Mesenchymal stem cell (in vitro differentiated cells and primary cell): ENCODE data around the gene GRIFIN.

Source experiments
- DNase-seq: peaks from one replicate; pipeline ENCODE4 v3.0.0-alpha.2; 2013
- H2AFZ ChIP-seq: one replicate; pipeline ENCODE4 v1.6.1; 2013; ENCODE audit warnings: low read depth, mild to moderate bottlenecking, control low read depth, inconsistent platforms, low read length, moderate library complexity
- H2AK5ac ChIP-seq: 2 replicates; pipeline ENCODE4 v1.6.1; 2013; ENCODE audit warnings: low read length, moderate library complexity, mild to moderate bottlenecking, inconsistent platforms; ENCODE audit not compliant: severe bottlenecking
- H2BK120ac ChIP-seq: one replicate; pipeline ENCODE4 v1.6.1; 2013; ENCODE audit warnings: low read depth, mild to moderate bottlenecking, inconsistent platforms, low read length, moderate library complexity
- H2BK12ac ChIP-seq, 2 experiments: one replicate each; pipeline ENCODE4 v1.6.1; 2013; ENCODE audit warnings: inconsistent platforms in 2 of 2, low read length in 2 of 2, mild to moderate bottlenecking in 2 of 2, moderate library complexity in 2 of 2, control low read depth in 1 of 2
- H2BK15ac ChIP-seq: one replicate; pipeline ENCODE4 v1.6.1; 2013; ENCODE audit warnings: mild to moderate bottlenecking, low read depth, inconsistent platforms; ENCODE audit not compliant: poor library complexity, severe bottlenecking
- H2BK5ac ChIP-seq: 2 replicates; pipeline ENCODE4 v1.6.1; 2013; ENCODE audit warnings: low read depth, mild to moderate bottlenecking, low read length, control low read depth, inconsistent platforms; ENCODE audit not compliant: poor library complexity, severe bottlenecking
- H3K14ac ChIP-seq, 2 experiments: one replicate each; pipeline ENCODE4 v1.6.1; 2013; ENCODE audit warnings: inconsistent platforms in 2 of 2, low read length in 2 of 2, control low read depth in 1 of 2, mild to moderate bottlenecking in 1 of 2, moderate library complexity in 1 of 2
- H3K18ac ChIP-seq, 2 experiments: one replicate each; pipeline ENCODE4 v1.6.1; 2013; ENCODE audit warnings: inconsistent platforms in 2 of 2, low read length in 2 of 2, control low read depth in 1 of 2, low read depth in 1 of 2, mild to moderate bottlenecking in 1 of 2
- H3K23ac ChIP-seq, 2 experiments: one replicate each; pipeline ENCODE4 v1.6.1; 2013; ENCODE audit warnings: inconsistent platforms in 2 of 2, low read length in 2 of 2, mild to moderate bottlenecking in 2 of 2, moderate library complexity in 2 of 2, control low read depth in 1 of 2
- H3K27ac ChIP-seq: 2 replicates; pipeline ENCODE4 v1.5.1; 2013; ENCODE audit warnings: mild to moderate bottlenecking, moderate library complexity, low read length, control low read depth, inconsistent platforms; ENCODE audit not compliant: poor library complexity, severe bottlenecking
- H3K27me3 ChIP-seq, 2 experiments: 2 replicates each; pipeline versions ENCODE4 v1.6.1 to v1.7.0; 2013; ENCODE audit warnings: low read length in 2 of 2, mild to moderate bottlenecking in 2 of 2, moderate library complexity in 2 of 2, control low read depth in 1 of 2, inconsistent platforms in 1 of 2; ENCODE audit not compliant: control insufficient read depth in 1 of 2, insufficient read depth in 1 of 2
- H3K36me3 ChIP-seq, 2 experiments: 2 replicates each; pipeline versions ENCODE4 v1.6.1 to v1.7.0; 2013; ENCODE audit warnings: low read length in 2 of 2, control low read depth in 1 of 2, inconsistent platforms in 1 of 2, low read depth in 1 of 2, mild to moderate bottlenecking in 1 of 2; ENCODE audit not compliant: insufficient read depth in 2 of 2, control insufficient read depth in 1 of 2
- H3K4ac ChIP-seq, 2 experiments: one replicate each; pipeline ENCODE4 v1.6.1; 2013; ENCODE audit warnings: inconsistent platforms in 2 of 2, low read length in 2 of 2, mild to moderate bottlenecking in 2 of 2, moderate library complexity in 2 of 2, control low read depth in 1 of 2, low read depth in 1 of 2
- H3K4me1 ChIP-seq: 2 replicates; pipeline ENCODE4 v1.6.1; 2013; ENCODE audit warnings: low read depth, low read length, control low read depth; ENCODE audit not compliant: control insufficient read depth, insufficient read depth
- H3K4me2 ChIP-seq: 2 replicates; pipeline ENCODE4 v1.6.1; 2013; ENCODE audit warnings: low read length, mild to moderate bottlenecking, inconsistent platforms; ENCODE audit not compliant: poor library complexity, severe bottlenecking
- H3K4me3 ChIP-seq, 2 experiments: 2 replicates each; pipeline versions ENCODE4 v1.5.1 to v1.7.0; 2013; ENCODE audit warnings: low read length in 2 of 2, mild to moderate bottlenecking in 2 of 2, control low read depth in 1 of 2, low read depth in 1 of 2; ENCODE audit not compliant: insufficient read depth in 1 of 2
- H3K79me1 ChIP-seq: replicated peaks from 2 replicates; pipeline ENCODE4 v1.6.1; 2013; ENCODE audit warnings: mild to moderate bottlenecking, control low read depth, low read length, inconsistent platforms; ENCODE audit not compliant: poor library complexity, severe bottlenecking
- H3K9ac ChIP-seq: 2 replicates; pipeline ENCODE4 v1.7.0; 2013; ENCODE audit warnings: mild to moderate bottlenecking, low read length, moderate library complexity
- H3K9me3 ChIP-seq: 2 replicates; pipeline ENCODE4 v1.7.0; 2013; ENCODE audit warnings: mild to moderate bottlenecking, low read length; ENCODE audit not compliant: control insufficient read depth
- H4K8ac ChIP-seq: one replicate; pipeline ENCODE4 v1.6.1; 2013; ENCODE audit warnings: inconsistent platforms, mild to moderate bottlenecking, low read length, moderate library complexity
- H4K91ac ChIP-seq: one replicate; pipeline ENCODE4 v1.6.1; 2013; ENCODE audit warnings: mild to moderate bottlenecking, low read length, inconsistent platforms
- WGBS: methylation state at CpG from one replicate; pipeline ENCODE4 v1.1.7; 2013; ENCODE audit warnings: mixed read lengths; 5-methylcytosine and 5-hydroxymethylcytosine counted together

GRIFIN gene

GRCh38 chr7:2523461-2523936 is 47.3 kb upstream of the GRIFIN start:
- Histone ChIP-seq H2BK12ac (peak overlapping the region; percentile 35 to 92), H2BK15ac (no peak overlapping the region), H3K4me1 (peaks cover 72% of the 10 kb centered on the region), H2AFZ (no peak overlapping the region), H3K9ac (no peak overlapping the region), H3K23ac (peak overlapping the region in 1 of 2 experiments; percentile 23), H4K91ac (peak overlapping the region; percentile 43), H3K4me3 (peak overlapping the region in 1 of 2 experiments; percentile 79), H4K8ac (peak overlapping the region; percentile 59), H3K4ac (peak overlapping the region in 1 of 2 experiments; percentile 85), H2BK5ac (peak overlapping the region; percentile 60), H3K9me3 (no peaks in the 10 kb centered on the region), H3K27ac (peak overlapping the region; percentile 73), H3K18ac (peak overlapping the region; percentile 9 to 83), H3K27me3 (no peaks in the 10 kb centered on the region), H3K36me3 (peaks cover 0 to 69% of the 10 kb centered on the region in 2 experiments), H3K4me2 (peak overlapping the region; percentile 90), H3K79me1 (no peaks in the 10 kb centered on the region), H2BK120ac (no peak overlapping the region), H2AK5ac (peak overlapping the region; percentile 74), H3K14ac (peak overlapping the region in 1 of 2 experiments; percentile 68)
- no peak for DNase-seq
- WGBS: 41% methylated on average over 14 of the region's 22 CpGs

GRCh38 chr7:2522780-2523433 is 46.7 kb upstream of the GRIFIN start:
- Histone ChIP-seq H3K9ac (no peak overlapping the region), H3K79me1 (no peaks in the 10 kb centered on the region), H3K14ac (peak overlapping the region in 1 of 2 experiments; percentile 68), H3K4me1 (peaks cover 72% of the 10 kb centered on the region), H3K4ac (no peak overlapping the region), H4K8ac (peak overlapping the region; percentile 16), H3K27ac (peak overlapping the region; percentile 73), H3K9me3 (no peaks in the 10 kb centered on the region), H2AFZ (no peak overlapping the region), H2BK15ac (peak overlapping the region; percentile 3), H2BK5ac (peak overlapping the region; percentile 60), H3K23ac (peak overlapping the region in 1 of 2 experiments; percentile 23), H4K91ac (peak overlapping the region; percentile 43), H3K4me2 (peak overlapping the region; percentile 90), H2BK12ac (peak overlapping the region; percentile 35 to 92), H3K4me3 (peak overlapping the region in 1 of 2 experiments; percentile 79), H3K36me3 (peaks cover 0 to 64% of the 10 kb centered on the region in 2 experiments), H3K18ac (peak overlapping the region; percentile 19 to 83), H2AK5ac (peak overlapping the region; percentile 74), H3K27me3 (no peaks in the 10 kb centered on the region), H2BK120ac (no peak overlapping the region)
- DNase-seq: no peak
- 58% methylated on average over 19 of the region's 19 CpGs for WGBS

- Histone ChIP-seq H4K8ac (peak overlapping the region; percentile 10), H3K79me1 (no peaks in the 10 kb centered on the region), H2AK5ac (peak overlapping the region; percentile 37), H3K36me3 (peaks cover 0 to 57% of the 10 kb centered on the region in 2 experiments), H2BK12ac (no peak overlapping the region), H3K4me3 (peak overlapping the region in 1 of 2 experiments; percentile 79), H2BK120ac (no peak overlapping the region), H4K91ac (no peak overlapping the region), H3K4me1 (peaks cover 73% of the 10 kb centered on the region), H3K23ac (no peak overlapping the region), H3K27me3 (no peaks in the 10 kb centered on the region), H3K9ac (no peak overlapping the region), H3K4me2 (peak overlapping the region; percentile 90), H2BK15ac (no peak overlapping the region), H3K27ac (peak overlapping the region; percentile 73), H2BK5ac (no peak overlapping the region), H2AFZ (no peak overlapping the region), H3K9me3 (no peaks in the 10 kb centered on the region), H3K14ac (peak overlapping the region in 1 of 2 experiments; percentile 21), H3K18ac (no peak overlapping the region), H3K4ac (peak overlapping the region in 1 of 2 experiments; percentile 6)
- peak; percentile 52 for DNase-seq
- WGBS: 27% methylated on average over 14 of the region's 17 CpGs
These were observed 45.9 kb upstream of the GRIFIN start for GRCh38 chr7:2521952-2522591.

- H2BK5ac ChIP-seq: no peak overlapping the region
- H2BK120ac ChIP-seq: no peak overlapping the region
- no peaks in the 10 kb centered on the region for H3K79me1 ChIP-seq
- no peak overlapping the region for H2BK12ac ChIP-seq
- no peak overlapping the region for H2AK5ac ChIP-seq
- peak overlapping the region; percentile 90 for H3K4me2 ChIP-seq
- no peak overlapping the region for H3K23ac ChIP-seq
- H4K8ac ChIP-seq: no peak overlapping the region
- no peak overlapping the region for H2BK15ac ChIP-seq
- no peak overlapping the region for H2AFZ ChIP-seq
- H3K4ac ChIP-seq: no peak overlapping the region
- no peak overlapping the region for H3K18ac ChIP-seq
- no peak overlapping the region for H3K14ac ChIP-seq
- peaks cover 72% of the 10 kb centered on the region for H3K4me1 ChIP-seq
- WGBS: 41% methylated on average over 21 of the region's 21 CpGs
- no peaks in the 10 kb centered on the region for H3K27me3 ChIP-seq
- peak overlapping the region; percentile 73 for H3K27ac ChIP-seq
- DNase-seq: no peak
- H4K91ac ChIP-seq: no peak overlapping the region
- H3K4me3 ChIP-seq: peak overlapping the region in 1 of 2 experiments; percentile 79
- peaks cover 0 to 50% of the 10 kb centered on the region in 2 experiments for H3K36me3 ChIP-seq
- no peak overlapping the region for H3K9ac ChIP-seq
- no peaks in the 10 kb centered on the region for H3K9me3 ChIP-seq
These were observed 45.1 kb upstream of the GRIFIN start for GRCh38 chr7:2521341-2521745.
